Measurements from ENCODE around the gene PRCC.

PRCC gene, protein sequence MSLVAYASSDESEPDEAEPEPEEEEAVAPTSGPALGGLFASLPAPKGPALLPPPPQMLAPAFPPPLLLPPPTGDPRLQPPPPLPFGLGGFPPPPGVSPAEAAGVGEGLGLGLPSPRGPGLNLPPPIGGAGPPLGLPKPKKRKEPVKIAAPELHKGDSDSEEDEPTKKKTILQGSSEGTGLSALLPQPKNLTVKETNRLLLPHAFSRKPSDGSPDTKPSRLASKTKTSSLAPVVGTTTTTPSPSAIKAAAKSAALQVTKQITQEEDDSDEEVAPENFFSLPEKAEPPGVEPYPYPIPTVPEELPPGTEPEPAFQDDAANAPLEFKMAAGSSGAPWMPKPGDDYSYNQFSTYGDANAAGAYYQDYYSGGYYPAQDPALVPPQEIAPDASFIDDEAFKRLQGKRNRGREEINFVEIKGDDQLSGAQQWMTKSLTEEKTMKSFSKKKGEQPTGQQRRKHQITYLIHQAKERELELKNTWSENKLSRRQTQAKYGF

DNA sequence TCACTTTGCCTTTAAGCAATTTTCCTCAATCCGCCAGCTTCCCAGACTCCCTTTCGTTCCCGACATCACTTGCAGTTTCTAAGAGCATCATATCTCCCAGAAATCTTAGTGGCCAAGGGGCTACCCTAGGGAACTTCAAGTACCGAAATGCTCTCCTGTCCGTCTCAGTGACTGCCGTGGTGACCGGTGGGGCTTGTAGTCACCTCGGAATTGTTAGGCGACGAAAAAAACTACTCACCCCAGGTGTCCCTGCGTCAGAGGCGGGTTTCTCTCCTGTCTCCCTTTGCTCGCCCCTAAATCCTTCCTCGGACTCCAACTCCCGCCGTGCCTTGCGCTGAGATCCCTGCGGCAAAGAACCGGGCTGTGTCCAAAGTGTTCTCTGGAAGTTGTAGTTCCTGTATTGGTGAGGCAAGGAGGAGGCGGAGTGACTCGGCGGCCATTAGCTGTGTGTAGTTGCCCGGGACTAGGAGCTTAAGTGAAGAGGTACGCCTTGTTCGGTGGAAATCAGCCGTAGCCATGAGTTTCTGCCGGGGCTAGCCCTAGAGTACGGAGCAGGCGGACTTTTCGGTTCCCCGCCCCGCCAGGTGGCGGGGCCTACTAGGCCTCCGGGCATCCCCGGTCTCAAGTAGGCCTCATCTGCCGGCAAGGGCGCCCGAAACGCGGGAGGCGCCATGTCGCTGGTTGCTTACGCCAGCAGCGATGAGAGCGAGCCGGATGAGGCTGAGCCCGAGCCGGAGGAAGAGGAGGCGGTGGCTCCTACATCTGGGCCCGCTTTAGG is at the start of gene PRCC:
TSS of gene PRCC (plus strand) at position 435 of the 778 bp plus-strand sequence. CDS start at position 672, 237 bp downstream.
- DNase-seq: peak; percentile 99 to 100

GRCh38 chr1:156721131-156721530 is 46.2 kb upstream of the PRCC start:
- no peak for DNase-seq

DNA sequence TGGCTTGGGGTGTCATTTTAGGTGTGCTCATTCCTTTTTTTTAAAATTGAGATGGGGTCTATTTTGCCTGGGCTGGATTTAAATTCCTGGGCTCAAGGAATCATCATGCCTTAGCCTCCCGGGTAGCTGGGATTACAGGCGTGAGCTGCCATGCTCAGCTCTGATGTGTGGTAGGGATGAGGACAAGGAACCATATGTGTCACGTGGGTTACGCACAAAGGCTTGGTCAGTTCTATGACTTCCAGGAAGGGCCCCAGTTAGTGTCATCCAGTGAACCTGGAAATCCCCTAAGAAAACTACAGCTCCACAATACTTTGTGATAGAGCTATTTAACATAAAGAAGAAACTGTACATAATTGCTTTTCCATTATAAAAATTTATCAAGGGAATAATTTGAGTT is 45.8 kb upstream of the PRCC start:
- DNase-seq: no peak

DNA sequence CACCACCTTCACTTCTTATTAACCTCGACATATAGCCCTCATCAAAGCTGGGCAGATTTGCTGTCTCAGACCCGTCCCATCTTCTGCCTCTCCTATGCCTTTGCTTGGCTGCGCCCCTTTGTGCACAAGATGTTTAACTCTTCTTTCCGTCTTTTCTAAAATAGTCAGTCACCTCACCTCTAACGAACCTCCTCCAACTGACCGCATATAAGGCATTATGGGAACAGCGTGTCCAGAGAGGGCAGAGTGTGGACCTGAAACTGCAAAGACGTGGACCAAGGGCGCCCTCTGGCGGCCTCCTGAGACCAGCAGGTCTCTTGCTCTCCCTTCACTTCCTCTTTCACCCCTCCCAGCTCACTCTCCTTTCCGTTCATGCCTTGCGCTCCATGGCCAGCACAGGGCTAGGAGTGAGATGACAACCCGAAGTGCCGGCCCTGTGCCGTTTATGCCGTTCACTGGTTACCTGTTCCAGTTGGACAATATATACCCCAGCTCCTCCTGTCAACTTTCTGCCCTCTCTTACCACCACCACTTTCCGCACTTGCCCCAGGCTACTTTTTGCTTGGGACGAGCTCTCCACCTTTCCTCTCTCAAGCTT is 41.6 kb upstream of the PRCC start:
- DNase-seq: peak; percentile 82 to 84

DNA sequence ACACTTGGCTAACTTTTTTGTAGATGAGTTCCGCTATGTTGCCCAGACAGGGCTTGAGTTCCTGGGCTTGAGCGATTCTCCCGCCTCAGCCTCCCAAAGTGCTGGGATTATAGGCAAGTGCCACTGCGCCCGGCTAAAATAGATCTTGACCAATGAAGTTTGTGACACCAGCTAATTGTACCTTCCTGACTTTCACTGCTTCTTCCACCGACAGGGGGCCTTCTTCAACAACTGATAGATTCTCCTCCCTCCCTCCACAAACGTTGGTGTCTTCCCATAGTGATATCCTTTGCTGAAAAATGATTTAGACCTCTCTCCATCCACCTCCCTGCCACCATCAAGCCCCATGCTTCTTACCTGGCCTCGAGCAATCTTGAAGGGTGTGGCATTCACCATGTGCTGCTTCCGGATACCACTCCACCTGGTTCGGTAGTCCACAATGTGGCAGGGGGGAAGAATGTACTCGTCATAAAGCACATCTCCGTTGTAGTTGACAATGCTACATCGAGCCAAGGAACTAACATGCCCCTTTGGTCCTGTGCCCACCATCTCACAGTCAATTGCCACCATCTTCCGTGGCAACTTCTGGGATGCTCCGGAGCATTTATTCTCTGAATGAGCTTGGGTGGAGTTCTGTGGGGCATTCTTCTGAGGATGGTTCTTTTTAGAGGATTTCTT is 40.6 kb upstream of the PRCC start:
- DNase-seq: peak; percentile 43 to 66

GRCh38 chr1:156727492-156727891 is 39.8 kb upstream of the PRCC start:
- no peak for DNase-seq

GRCh38 chr1:156727926-156728598 is 39.3 kb upstream of the PRCC start, which contains the start of gene METTL25B:
Gene METTL25B (plus strand): TSS chr1:156728469. CDS start chr1:156729105, 636 bp downstream.
- peak in 1 of 2 donors; percentile 82 for DNase-seq

- peak; percentile 97 for DNase-seq
Measured at GRCh38 chr1:156728599-156729462, 38.5 kb upstream of the PRCC start, which contains the start of gene ISG20L2. Gene ISG20L2 (minus strand): TSS chr1:156728766. CDS start chr1:156727652, 1,114 bp downstream.

DNA sequence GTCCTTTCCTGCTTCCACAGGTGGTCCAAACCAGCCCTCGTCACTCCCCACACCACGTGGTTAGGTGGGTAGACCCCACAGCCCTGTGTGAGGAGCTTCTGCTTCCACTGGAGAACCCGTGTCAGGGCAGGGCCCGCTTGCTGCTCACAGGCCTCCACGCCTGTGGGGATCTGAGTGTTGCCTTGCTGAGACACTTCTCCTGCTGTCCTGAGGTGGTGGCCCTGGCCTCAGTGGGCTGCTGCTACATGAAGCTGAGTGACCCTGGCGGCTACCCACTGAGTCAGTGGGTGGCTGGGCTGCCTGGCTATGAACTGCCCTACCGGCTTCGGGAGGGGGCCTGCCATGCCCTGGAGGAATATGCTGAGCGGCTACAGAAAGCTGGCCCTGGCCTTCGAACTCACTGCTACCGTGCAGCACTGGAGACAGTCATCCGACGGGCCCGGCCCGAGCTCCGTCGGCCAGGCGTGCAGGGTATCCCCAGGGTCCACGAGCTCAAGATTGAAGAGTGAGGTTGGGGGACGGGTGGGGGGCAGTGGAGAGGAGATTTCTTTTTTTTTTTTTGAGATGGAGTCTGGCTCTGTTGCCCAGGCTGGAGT is 33.2 kb upstream of the PRCC start:
- DNase-seq: no peak

- no peak for DNase-seq
Measured at GRCh38 chr1:156738407-156738806, 28.9 kb upstream of the PRCC start.

- DNase-seq: no peak
Measured at GRCh38 chr1:156738916-156739315, 28.4 kb upstream of the PRCC start.

GRCh38 chr1:156740237-156740740 is 27.0 kb upstream of the PRCC start:
- no peak for DNase-seq

DNA sequence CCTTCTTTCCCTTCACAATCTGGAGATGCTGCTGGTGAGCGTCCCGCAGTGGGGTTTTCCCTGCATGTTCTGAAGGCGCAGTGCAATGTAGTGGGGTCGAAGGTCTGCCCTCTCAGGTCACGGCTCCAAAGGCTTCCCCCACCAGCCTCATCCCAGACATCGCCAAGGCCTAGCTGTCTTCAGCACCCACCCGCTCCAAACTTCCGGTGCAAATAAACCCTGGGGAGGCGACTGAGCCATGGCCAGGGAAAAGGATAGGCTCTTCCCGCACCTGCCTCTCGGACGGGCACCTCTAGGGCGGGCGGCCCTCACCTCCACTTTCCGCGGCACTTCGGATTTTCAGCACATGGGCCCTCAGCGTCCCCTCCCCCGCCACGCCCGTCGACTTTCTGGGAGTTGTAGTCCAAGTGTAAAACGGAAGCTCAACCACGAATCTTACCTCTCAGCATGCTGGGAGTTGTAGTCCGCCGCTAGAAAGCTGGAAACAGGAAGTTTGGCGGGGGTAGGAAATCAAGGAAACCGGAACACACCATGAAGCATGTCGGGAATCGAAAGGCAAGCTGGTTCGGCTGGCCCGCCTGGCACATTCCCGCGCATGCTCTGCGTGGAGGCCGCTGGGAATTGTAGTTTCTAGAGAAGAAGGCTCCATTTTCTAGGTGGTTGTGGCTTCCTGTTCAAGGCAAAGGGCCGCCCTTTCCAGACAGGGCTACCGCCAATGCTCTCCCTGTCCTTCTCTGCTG is 26.4 kb upstream of the PRCC start, which contains the start of gene MRPL24:
TSS of gene MRPL24 (minus strand) at position 348 of the 740 bp plus-strand sequence. CDS start 2,384 bp downstream, outside the sequence.
- DNase-seq: peak; percentile 99 to 100

DNA sequence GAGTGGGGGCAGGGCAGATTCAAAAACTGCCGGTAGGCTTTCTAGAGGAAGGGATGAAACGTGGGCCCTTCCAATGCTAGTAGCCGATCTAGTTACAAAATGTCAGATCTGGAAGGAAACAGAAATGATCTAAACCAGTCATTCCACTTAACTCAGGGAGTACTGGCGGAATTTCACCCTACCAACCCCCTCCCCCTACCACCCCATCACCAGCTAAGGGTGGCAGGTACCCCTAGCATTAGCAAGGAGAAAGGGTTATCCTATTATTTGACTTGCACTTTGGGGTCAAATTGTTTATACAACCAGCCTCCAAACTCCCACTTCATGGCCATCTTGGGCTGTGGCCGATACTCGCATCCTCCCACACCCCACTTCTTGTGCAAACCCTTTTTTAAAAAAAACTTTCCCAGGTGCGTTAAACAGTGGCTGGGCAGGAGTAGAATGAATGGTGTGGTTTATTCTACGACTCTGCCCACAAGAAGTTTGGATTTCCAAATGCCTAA is 25.8 kb upstream of the PRCC start:
- no peak for DNase-seq

DNA sequence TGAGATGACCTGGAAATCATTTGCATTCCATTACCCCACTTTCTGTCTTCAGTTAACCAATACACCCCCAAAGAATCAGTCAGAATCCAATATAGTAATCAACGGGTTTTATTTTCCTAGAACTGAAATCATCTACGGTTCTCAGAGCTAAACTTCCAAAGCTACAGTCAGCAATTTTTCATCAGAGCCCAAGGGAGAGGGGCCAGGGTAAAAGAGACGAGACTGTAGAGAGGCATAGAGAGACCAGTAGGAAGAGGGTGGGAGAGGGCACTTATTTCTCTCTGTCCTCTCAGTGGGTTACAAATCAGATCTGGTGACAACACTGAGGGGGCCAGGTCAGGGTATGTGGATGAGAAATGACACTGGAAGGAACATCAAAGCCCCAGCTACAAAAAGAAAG is 25.3 kb upstream of the PRCC start:
- DNase-seq: no peak

- DNase-seq: no peak
Measured at GRCh38 chr1:156742801-156743200, 24.5 kb upstream of the PRCC start.

GRCh38 chr1:156743367-156744302 is 23.7 kb upstream of the PRCC start:
- DNase-seq: no peak

GRCh38 chr1:156744344-156744743 is 23.0 kb upstream of the PRCC start:
- DNase-seq: no peak

All from CD4-positive, alpha-beta T cell treated with Interferon alpha-2 for 1 hour (primary cell).